SK-N-SH (cell line): Measurements from ENCODE around the gene NTM. TPM values are rescaled to one million over a fixed set of nuclear protein-coding genes. Genes with fewer than 3 reads are reported as not detected.

ENCODE experiments used
- CTCF ChIA-PET: fragments of 300-600, 350-600 bp; formaldehyde crosslinking; extraction: SDS; loops from one replicate; lab custom pipeline; 2021; lab: Yijun Ruan, JAX
- POLR2A ChIA-PET: fragments of 350-600 bp; sonication (Branson Sonifier 250); formaldehyde crosslinking; extraction: SDS; loops from one replicate; lab custom pipeline; 2020; ENCODE audit warnings: antibody characterized with exemption, inconsistent platforms; lab: Yijun Ruan, JAX
- DNase-seq: peaks from one replicate; pipeline ENCODE4 v3.0.0; 2012
- H2AFZ ChIP-seq: fragments of 200-600 bp; sonication (generic); 2 replicates; pipeline ENCODE4 v1.8.1; 2016; ENCODE audit warnings: antibody characterized with exemption, mild to moderate bottlenecking, low read depth
- H3F3A ChIP-seq: fragments of 200-600 bp; sonication (generic); replicated peaks from 2 replicates; pipeline ENCODE3; 2016; ENCODE audit warnings: antibody characterized with exemption, mild to moderate bottlenecking; ENCODE audit not compliant: insufficient read depth
- H3K27ac ChIP-seq, 2 experiments: fragments of 200-500 bp in 1 of 2; fragments of 200-600 bp in 1 of 2; sonication (Bioruptor generic) in 1 of 2; sonication (generic), shearing (Covaris generic) in 1 of 2; 2 replicates each; pipeline versions ENCODE4 v1.5.1 to v1.6.1; 2014 to 2016; ENCODE audit warnings: low read depth in 2 of 2, inconsistent platforms in 1 of 2, low read length in 1 of 2, mild to moderate bottlenecking in 1 of 2, mixed read lengths in 1 of 2
- H3K27me3 ChIP-seq: fragments of 200-600 bp; sonication (generic), shearing (Covaris generic); 2 replicates; pipeline ENCODE4 v1.6.1; 2016; ENCODE audit warnings: mixed run types; ENCODE audit not compliant: insufficient read depth
- H3K36me3 ChIP-seq, 2 experiments: fragments of 200-500 bp in 1 of 2; fragments of 200-600 bp in 1 of 2; sonication (Bioruptor generic) in 1 of 2; sonication (generic) in 1 of 2; replicated peaks in 1 of 2; 2 replicates each; pipeline versions ENCODE3 to v1.5.1; 2014 to 2016; ENCODE audit warnings: low read length in 1 of 2, mild to moderate bottlenecking in 1 of 2; ENCODE audit not compliant: insufficient read depth in 2 of 2, control insufficient read depth in 1 of 2
- H3K4me1 ChIP-seq, 2 experiments: fragments of 200-500 bp in 1 of 2; fragments of 200-600 bp in 1 of 2; sonication (Bioruptor generic) in 1 of 2; sonication (generic), shearing (Covaris generic) in 1 of 2; 2 replicates each; pipeline versions ENCODE4 v1.5.1 to v1.6.1; 2014 to 2016; ENCODE audit warnings: low read depth in 1 of 2, low read length in 1 of 2, mixed run types in 1 of 2; ENCODE audit not compliant: insufficient read depth in 2 of 2, control insufficient read depth in 1 of 2
- H3K4me2 ChIP-seq: fragments of 200-600 bp; sonication (generic), shearing (Covaris generic); 2 replicates; pipeline ENCODE4 v1.6.1; 2017; ENCODE audit warnings: mixed run types
- H3K4me3 ChIP-seq, 2 experiments: fragments of 200-500 bp in 1 of 2; fragments of 200-600 bp in 1 of 2; sonication (Bioruptor generic) in 1 of 2; sonication (generic), shearing (Covaris generic) in 1 of 2; 2 replicates each; pipeline versions ENCODE4 v1.5.1 to v1.8.1; 2014 to 2016; ENCODE audit warnings: low read depth in 2 of 2, inconsistent platforms in 1 of 2, low read length in 1 of 2, mild to moderate bottlenecking in 1 of 2, mixed read lengths in 1 of 2, moderate library complexity in 1 of 2
- H3K79me2 ChIP-seq: fragments of 200-600 bp; sonication (generic); 2 replicates; pipeline ENCODE4 v1.8.1; 2017; ENCODE audit warnings: mild to moderate bottlenecking; ENCODE audit not compliant: insufficient read depth
- H3K9ac ChIP-seq: fragments of 200-600 bp; sonication (generic); 2 replicates; pipeline ENCODE4 v1.6.1; 2017; ENCODE audit warnings: mixed run types
- H3K9me2 ChIP-seq: fragments of 200-600 bp; sonication (generic); 2 replicates; pipeline ENCODE4 v1.6.1; 2017; ENCODE audit warnings: mixed run types
- H3K9me3 ChIP-seq: fragments of 200-600 bp; sonication (generic); 2 replicates; pipeline ENCODE4 v1.6.1; 2017; ENCODE audit warnings: mixed run types, mild to moderate bottlenecking, moderate library complexity
- H4K20me1 ChIP-seq: fragments of 200-600 bp; sonication (generic); 2 replicates; pipeline ENCODE4 v1.6.1; 2017; ENCODE audit warnings: mild to moderate bottlenecking, mixed run types; ENCODE audit not compliant: insufficient read depth
- EP300 ChIP-seq, 2 experiments: IDR thresholded peaks; 2 replicates each; pipeline versions ENCODE4 v1.4.0 to v1.6.1; 2012; ENCODE audit warnings: borderline replicate concordance in 1 of 2, low read depth in 1 of 2, low read length in 1 of 2
- FOXM1 ChIP-seq: IDR thresholded peaks from 2 replicates; pipeline ENCODE4 v1.4.0; 2012; ENCODE audit warnings: low read depth, mild to moderate bottlenecking
- GATA2 ChIP-seq: sonication (generic); formaldehyde crosslinking; IDR thresholded peaks from 2 replicates; pipeline ENCODE4 v1.5.0; 2020; ENCODE audit warnings: mild to moderate bottlenecking, missing genetic modification reagents
- NRF1 ChIP-seq: IDR thresholded peaks from 2 replicates; pipeline ENCODE4 v1.6.1; 2012; ENCODE audit warnings: low read depth, mild to moderate bottlenecking, low read length
- REST ChIP-seq: IDR thresholded peaks from 2 replicates; pipeline ENCODE4 v1.6.1; 2012; ENCODE audit warnings: mild to moderate bottlenecking, low read depth, low read length, moderate library complexity
- RFX5 ChIP-seq: IDR thresholded peaks from 2 replicates; pipeline ENCODE4 v1.6.1; 2012; ENCODE audit warnings: mild to moderate bottlenecking, improper control_type of control experiment, low read length
- WGBS: methylation state at CpG from one replicate; pipeline ENCODE4 v1.1.6; 2017; ENCODE audit warnings: low lambda C conversion rate; 5-methylcytosine and 5-hydroxymethylcytosine counted together
- polyA plus RNA-seq, 3 experiments: library from polyadenylated mRNA; depleted of rRNA; stranded (reverse); fragments of >200 nt; gene quantifications; 2 replicates each; pipeline ENCODE4 v1.2.3, GENCODE V29; 2012

The NTM gene
- polyA plus RNA-seq, 1 of the 3 experiments (the other 2 are of a cell fraction): 20.0 TPM

- no peaks in the 10 kb centered on the region for H4K20me1 ChIP-seq
- no peak overlapping the region for H3K4me2 ChIP-seq
- H3K9me2 ChIP-seq: no peaks in the 10 kb centered on the region
- H3K4me3 ChIP-seq: no peak overlapping the region
- ChIA-PET POLR2A (no interaction called here), CTCF (interaction anchor here (0.6 to 0.8 kb wide), 2 partner anchors 9 to 37 kb away, joined by 3 read pairs; no protein-coding TSS in a partner anchor)
- no peaks in the 10 kb centered on the region for H3K36me3 ChIP-seq
- no peaks in the 10 kb centered on the region for H3K4me1 ChIP-seq
- WGBS: 44% methylated on average over 7 of the region's 7 CpGs
- no peaks in the 10 kb centered on the region for H3K27me3 ChIP-seq
- no peak overlapping the region for H3K9ac ChIP-seq
- H3K9me3 ChIP-seq: no peaks in the 10 kb centered on the region
- no peaks in the 10 kb centered on the region for H3K79me2 ChIP-seq
- H3K27ac ChIP-seq: no peak overlapping the region
- no peaks in the 10 kb centered on the region for H3F3A ChIP-seq
- DNase-seq: no peak
- TF ChIP-seq EP300 (IDR thresholded peaks at IDR 0.05; ENCODE audit: borderline replicate concordance in 1 of 2, low read depth in 1 of 2, low read length in 1 of 2): no peak
- H2AFZ ChIP-seq: no peak overlapping the region
Measured at GRCh38 chr11:132349811-132350733, 979.7 kb downstream of the NTM start.

- CTCF ChIA-PET: no interaction called here
- DNase-seq: no peak
- Histone ChIP-seq H3K79me2 (no peaks in the 10 kb centered on the region), H4K20me1 (no peaks in the 10 kb centered on the region), H3K27me3 (no peaks in the 10 kb centered on the region), H3K4me2 (no peak overlapping the region), H3F3A (no peaks in the 10 kb centered on the region), H2AFZ (no peak overlapping the region), H3K9ac (no peak overlapping the region), H3K36me3 (no peaks in the 10 kb centered on the region), H3K4me1 (no peaks in the 10 kb centered on the region), H3K9me3 (no peaks in the 10 kb centered on the region), H3K9me2 (no peaks in the 10 kb centered on the region), H3K27ac (no peak overlapping the region), H3K4me3 (no peak overlapping the region)
- TF ChIP-seq REST (no peak), NRF1 (no peak), FOXM1 (no peak), GATA2 (no peak), RFX5 (no peak)
- POLR2A ChIA-PET: no interaction called here
- WGBS: 78% methylated on average over 7 of the region's 7 CpGs
Measured at GRCh38 chr11:132351050-132351449, 980.6 kb downstream of the NTM start.
